HG03135 (cell line): ENCODE data around the gene NPBWR2.
"Not testable (repeated sequence)": the region's sequence is repeated elsewhere in the genome, so short reads cannot be mapped to it uniquely, and the experiment has no call there.

Experiments
- ATAC-seq: cut with Tn5 transposase; IDR thresholded peaks from one replicate; pipeline ENCODE4 v1.9.1; 2021; ENCODE audit warnings: mild to moderate bottlenecking, moderate library complexity; ENCODE audit not compliant: unreplicated experiment

The NPBWR2 gene

DNA sequence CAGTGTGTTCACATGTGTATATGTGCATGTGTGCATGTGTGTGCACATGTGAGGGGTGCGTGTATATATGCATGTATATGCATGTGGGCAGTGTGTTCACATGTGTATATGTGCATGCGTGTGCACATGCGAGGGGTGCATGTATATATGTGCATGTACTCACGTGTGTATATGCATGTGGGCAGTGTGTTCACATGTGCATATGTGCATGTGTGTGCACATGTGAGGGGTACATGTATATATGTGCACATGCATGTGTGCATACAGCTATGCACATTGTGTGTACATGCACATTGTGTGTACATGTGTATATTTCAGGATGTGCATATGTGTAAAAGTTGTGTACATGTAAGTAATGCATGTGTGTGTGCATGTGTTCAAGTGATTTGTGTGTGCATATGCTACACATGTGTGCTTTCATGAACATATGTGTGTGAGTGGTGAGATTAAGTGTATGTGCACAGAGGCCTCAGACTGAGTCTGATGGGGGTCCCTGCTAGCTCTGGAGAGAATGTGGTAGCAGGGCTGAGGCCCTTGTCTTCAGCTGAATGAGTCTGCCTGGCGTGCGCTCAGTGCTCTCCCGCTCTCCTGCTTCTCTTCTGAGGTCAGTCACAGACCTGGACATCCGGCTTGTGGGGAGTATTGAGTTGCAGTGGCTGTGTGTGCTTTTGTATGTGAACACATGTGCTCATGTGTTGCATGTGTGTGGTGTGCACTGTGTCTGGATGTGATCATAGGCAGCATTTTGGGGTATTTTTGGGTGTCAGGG is 37.0 kb upstream of the NPBWR2 start:
- ATAC-seq: no peak

DNA sequence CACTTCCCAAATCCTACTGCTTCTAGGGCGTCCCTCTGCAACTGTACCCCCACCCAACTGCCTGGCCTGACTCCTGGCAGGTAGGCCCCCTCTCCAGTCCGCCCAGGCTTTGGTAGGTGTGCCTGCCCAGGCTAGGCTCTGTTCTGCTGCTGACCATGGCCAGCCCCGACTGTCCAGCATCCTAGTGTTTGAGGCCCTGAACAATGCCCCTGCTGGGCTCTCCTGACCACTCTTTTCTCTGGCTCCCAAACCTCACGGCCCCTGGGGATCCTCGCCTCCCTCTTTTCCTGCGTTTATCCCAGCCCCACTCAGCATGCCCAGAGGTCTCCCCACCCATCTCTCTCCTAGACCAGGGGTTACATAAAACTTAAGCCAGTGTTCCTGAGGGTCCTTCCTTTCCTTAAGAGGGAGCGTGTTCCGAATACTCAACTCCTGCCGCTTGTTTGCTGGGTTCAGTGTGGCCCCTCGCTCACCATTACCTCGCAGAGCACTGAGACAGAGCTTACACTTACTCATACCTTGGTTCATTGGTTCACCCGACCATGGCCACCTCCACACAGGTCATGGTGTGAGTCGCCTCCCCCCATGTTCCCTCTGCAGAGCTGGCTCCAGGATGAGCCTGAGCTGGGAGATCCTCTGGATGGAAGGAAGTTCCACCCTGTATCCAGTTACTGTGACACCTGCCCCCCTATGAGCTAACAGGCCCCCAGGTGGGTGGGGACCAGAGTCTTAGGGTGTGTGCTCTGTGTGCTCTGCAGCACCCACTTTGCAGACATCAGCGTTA is 35.8 kb upstream of the NPBWR2 start:
- ATAC-seq: no peak

DNA sequence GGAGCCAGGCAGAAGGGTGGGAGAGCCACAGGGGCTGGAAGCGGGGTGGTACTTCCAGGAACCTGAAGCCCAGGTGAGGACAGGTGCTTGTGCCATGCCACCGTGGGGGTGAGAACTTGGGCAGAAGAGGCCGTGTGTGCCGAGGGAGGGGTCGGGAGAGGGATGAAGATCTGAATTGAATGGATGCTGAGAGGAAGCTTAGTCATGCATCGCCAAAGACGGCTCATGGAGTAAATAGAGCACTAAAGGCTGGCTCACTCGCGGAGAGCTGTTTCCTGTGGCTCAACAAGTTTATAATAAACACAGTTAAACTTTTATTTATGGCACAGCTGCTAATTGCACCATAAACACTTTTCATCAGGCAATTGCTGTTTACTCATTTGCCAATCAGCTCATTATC is 35.2 kb upstream of the NPBWR2 start:
- ATAC-seq: no peak

DNA sequence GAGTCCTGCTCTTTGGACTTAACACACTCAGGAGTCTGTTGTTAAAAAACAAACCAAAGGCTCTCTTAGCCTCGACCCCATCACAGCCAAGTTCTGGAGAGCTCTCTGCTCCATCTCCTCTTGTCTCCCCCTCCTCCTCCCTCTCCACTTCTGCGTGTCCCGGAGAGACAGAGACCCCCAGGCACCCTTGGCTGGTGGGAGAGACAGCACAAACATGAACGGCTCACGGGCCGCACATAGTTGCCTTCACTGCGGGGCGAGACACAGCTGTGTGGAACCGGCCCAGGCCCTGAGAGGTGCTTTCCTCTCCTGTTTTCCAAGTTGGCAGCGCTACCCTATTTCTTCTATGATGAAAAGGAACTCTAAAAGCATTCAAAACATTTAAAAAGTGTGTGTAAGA is 33.6 kb upstream of the NPBWR2 start:
- no peak for ATAC-seq

DNA sequence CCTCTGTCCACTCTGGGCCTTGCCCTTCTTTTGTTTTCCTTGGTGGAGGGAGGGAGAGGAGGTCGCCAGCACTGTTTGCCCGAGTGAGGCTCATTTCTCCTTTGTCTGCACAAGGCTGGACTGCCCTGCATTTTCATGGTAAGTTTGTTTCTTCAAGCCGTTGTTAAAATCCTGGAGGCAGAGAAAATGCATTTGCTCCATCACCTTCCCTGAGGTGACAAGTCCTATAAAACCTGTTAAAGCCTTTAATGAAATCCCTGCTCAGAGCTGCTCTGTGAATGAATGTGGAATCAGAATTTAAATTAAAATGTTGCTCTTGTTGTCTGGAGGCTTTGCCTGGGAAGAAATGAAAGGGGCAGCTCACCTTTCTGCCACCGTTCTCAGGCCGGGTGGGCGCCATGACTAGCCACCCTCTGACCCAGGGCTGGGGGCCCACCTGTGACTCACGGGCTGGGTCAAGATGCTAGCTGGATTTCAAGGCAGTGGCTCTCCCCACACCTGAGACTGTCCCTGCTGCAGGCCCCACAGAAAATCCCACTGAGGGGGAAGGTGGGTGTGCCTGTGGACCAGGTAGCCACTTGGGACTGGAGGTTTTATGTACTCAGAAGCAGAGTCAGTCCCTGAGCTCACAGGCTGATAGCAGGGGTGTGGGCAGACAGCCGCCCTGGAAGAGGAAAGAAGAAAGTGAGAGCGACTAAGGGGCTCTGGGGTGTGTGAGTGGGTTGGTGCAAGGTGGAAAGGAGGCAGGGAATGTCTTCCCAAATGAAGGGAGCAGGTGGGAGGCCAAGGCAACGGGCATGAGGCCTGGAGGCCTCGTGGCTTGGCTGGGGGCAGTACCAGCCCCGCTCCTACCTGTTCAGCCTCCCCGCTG is 32.9 kb upstream of the NPBWR2 start:
- no peak for ATAC-seq

DNA sequence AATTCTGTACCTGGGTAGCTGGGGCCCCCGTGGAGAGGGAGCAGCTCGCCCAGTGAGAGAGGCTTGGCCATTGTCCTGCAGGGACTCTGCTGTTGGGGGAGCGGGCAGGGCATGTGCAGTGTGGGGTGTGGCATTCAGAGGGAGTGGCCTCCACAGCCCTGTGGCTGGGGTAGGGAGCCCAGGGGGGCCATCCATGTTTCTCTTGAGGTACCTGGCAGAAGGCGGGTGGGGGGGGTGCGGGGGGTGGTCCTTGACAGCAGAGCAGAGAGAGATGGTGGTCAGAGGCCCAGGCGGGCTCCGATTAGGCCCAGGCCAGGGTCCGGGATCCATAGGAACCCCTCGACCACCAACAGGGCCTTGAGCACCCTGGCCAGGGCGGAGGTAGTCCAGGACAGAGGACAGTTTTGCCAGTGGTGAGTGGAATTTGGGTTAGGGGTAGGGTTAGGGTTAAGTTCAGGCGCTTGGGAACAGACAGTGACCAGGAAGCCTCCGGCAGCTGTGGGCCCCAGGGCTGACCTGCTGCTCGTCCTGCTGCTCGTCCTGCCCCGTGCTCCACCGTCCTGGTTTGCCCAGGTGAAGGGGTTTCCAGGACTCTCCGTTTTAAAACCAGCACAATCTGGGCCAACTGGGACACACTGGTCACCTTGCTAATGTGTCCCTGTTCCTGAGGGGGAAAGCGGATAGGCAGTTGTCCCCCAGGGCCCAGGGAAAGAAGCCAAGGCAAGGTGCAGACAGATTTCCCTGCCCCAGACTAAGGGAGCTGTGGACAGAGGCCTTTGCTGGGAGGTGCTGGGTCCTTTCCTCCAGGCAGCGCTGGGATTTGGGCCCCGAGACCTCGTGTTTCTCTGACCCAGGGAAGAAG is 32.1 kb upstream of the NPBWR2 start:
- no peak for ATAC-seq

DNA sequence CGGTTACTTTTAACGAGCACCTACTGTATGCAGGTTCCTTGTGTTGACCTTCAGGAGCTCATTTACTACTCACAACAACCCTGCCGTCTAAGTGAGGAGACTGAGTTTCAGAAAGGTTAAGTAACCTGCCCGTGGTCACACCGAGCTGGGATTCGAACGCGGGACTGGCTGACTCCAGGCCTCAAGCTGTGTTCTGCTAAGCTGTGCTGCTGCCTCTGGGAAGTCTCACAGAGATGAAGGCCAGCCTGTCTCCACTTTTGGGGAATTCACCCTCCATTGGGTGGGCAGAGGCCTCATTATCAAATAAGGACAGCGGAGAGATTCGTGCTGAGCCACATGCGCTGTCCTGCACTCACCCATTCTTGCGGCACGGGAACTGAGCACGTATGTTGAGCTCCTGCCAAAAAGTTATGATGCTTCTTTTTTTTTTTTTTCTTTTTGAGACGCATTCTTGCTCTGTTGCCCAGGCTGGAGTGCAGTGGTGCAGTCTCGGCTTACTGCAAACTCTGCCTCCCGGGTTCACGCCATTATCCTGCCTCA is 31.0 kb upstream of the NPBWR2 start:
- no peak for ATAC-seq

DNA sequence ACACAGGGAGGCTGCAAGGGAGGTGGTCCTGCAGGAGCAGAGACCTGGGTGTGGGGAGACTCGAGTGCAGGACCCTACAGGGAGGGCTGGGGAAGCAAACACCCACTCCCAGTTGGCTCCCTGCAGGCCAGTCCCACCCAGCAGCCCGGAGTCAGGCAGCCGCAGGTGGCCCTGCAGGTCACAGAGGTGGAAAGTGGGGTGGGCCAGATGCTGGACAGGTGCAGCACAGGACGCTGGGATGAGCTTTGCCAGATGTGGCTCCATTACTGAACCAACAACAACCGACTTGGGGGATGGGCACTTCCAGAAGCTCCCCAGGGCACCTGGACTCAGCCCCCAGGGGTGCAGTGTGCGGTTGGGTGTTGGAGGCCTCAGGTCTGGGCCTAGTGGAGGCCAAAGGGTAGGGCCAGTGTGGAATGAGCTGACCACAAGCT is 30.2 kb upstream of the NPBWR2 start:
- ATAC-seq: no peak

GRCh38 chr20:64136004-64136710 is 28.8 kb upstream of the NPBWR2 start:
- no peak for ATAC-seq

DNA sequence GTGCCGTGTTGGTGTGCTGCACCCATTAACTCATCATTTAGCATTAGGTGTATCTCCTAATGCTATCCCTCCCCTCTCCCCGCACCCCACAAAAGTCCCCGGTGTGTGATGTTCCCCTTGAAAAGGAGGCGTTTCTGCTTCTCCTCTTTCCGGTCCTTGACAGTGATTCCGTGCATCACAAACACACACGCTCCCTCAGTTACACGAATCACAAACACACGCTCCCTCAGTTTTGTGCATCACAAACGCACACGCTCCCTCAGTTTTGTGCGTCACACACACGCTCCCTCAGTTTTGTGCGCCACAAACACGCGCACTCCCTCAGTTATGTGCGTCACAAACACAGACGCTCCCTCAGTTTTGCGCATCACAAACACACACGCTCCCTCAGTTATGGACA is 27.4 kb upstream of the NPBWR2 start:
- ATAC-seq: not testable (repeated sequence)

DNA sequence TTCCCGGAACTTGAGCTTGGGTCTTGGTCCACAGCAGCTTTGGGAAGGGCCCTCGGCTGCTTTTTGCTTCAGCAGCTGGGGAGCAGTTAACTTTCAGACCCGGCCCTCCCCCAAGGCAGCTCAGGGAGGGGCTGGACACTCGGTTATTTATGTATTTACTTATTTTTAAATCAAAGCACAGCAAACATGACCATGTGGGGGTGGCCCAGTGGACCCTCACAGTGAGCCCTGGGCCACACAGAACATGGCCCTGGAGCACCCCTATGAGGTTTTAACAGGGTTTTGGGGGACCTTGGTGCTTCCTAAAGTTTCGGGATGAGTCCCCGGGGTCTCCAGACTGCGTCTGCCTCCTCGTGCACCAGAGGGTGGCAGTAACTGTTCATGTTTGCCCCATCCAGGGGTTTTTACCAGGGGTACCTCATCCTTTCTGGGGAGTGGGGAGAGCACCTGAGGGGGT is 26.6 kb upstream of the NPBWR2 start:
- no peak for ATAC-seq

DNA sequence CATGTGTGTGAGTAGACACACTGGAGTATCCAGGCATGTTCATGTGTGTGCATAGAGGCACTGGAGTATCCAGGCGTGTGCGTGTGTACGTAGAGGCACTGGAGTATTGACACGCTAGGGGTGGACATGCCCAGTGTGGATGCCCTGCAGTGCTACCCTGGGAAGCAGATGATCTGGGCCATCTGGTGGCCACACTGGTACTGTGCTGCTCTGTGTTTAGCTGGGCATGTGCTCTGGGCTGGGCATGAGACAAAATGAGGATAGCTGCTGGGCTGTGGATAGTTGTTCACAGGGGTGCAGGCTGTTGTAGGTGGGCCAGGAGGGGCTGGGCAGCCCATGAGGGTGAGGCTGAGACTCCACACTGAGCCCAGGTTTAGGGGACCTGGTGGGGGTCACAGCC is 24.0 kb upstream of the NPBWR2 start:
- ATAC-seq: no peak

DNA sequence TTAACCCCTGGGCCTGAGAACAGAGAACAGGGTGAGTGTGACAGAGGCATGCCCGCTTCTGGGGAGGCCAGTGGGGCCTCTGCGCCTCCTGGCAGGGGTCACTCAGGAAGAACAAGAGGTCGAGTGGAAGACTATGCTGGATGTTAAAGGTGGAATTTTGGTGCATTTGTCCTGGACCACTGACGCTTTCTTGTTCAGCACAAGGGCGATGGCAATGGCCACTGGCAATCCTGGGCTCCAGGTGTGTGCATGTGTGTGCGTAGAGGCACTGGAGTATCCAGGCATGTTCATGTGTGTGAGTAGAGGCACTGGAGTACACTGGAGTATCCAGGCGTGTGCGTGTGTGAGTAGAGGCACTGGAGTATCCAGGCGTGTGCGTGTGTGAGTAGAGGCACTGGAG is 23.5 kb upstream of the NPBWR2 start:
- ATAC-seq: no peak

GRCh38 chr20:64130271-64130670 is 22.9 kb upstream of the NPBWR2 start:
- no peak for ATAC-seq

DNA sequence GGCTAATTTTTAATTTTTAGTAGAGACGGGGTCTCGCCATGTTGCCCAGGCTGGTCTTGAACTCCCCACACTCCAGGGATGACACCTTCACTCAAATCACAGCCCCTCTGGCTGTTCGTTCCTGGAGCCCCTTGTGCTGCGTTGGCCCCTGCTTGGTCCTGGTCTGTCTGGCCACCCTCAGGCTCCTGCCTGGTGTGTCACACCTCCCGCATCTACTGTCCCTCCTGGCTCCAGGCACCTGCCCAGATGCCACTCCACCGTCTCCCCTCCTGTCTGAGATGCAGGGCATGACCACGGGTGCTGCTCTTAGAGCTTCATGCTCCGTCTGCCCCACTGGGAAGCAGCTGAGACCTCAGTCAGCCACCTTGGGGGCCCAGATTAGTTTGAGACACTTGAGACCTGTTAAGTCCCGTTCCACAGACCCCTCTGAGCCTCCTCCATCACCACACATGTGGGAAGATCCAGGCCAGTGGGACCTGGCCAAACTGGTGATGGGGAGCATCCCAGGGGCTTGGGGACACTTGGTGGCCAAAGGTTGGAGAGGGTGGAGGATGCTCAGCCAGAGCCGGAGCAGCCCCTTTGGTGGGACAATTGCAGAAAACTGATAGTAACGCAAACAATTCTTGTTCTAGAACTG is 21.9 kb upstream of the NPBWR2 start:
- ATAC-seq: no peak

DNA sequence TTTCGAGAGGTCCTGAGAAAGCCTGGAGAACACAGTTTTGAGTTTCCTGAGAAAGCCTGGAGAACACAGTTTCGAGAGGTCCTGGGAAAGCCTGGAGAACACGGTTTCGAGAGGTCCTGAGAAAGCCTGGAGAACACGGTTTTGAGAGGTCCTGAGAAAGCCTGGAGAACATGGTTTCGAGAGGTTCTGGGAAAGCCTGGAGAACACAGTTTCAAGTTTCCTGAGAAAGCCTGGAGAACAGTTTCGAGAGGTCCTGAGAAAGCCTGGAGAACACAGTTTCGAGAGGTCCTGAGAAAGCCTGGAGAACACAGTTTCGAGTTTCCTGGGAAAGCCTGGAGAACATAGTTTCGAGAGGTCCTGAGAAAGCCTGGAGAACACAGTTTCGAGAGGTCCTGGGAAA is 16.2 kb upstream of the NPBWR2 start:
- not testable (repeated sequence) for ATAC-seq

DNA sequence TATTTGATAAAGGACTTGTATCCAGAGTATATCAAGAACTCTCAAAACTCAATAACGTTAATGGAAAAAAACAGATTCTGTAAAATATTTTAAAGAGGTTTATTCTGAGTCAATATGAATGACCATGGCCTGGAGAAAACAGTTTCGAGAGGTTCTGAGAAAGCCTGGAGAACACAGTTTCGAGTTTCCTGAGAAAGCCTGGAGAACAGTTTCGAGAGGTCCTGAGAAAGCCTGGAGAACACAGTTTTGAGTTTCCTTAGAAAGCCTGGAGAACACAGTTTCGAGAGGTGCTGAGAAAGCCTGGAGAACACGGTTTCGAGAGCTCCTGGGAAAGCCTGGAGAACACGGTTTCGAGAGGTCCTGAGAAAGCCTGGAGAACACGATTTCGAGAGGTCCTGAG is 15.6 kb upstream of the NPBWR2 start:
- not testable (repeated sequence) for ATAC-seq

DNA sequence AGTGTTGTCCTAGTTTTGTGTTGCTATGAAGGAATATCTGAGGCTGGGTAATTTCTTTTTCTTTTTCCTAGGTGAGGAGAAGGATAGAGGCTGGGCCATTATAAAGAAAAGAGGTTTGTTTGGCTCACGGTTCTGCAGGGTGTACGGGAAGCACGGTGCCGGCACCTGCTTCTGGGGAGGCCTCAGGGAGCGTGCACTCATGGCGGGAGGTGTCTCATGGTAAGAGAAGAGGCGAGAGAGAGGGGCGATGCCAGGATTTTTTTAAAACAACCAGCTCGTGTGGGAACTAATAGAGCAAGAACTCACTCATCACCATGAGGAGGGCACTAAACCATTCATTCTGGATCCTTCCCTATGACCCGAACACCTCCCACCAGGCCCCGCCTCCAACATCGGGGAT is 14.2 kb upstream of the NPBWR2 start:
- no peak for ATAC-seq
